WTC11 (cell line): ENCODE measurements around the gene CD70. TPM values are rescaled to one million over a fixed set of nuclear protein-coding genes. Genes with fewer than 3 reads are reported as not detected.

ENCODE experiments used
- AFF4 ChIP-seq: sonication (generic); formaldehyde crosslinking; IDR thresholded peaks from 2 replicates; pipeline ENCODE4 v1.8.1; 2023; ENCODE audit warnings: mild to moderate bottlenecking, missing genetic modification reagents, borderline replicate concordance
- AR ChIP-seq: fragments of 250-450 bp; sonication (Bioruptor Pico); IDR thresholded peaks from 2 replicates; pipeline ENCODE4 v1.9.0; 2021; ENCODE audit warnings: mild to moderate bottlenecking
- ATF3 ChIP-seq: sonication (generic); formaldehyde crosslinking; conservative IDR thresholded peaks from 2 replicates; pipeline ENCODE4 v1.8.1; 2022; ENCODE audit warnings: mild to moderate bottlenecking, missing genetic modification reagents
- ERG ChIP-seq: fragments of 250-450 bp; sonication (Bioruptor Pico); IDR thresholded peaks from 2 replicates; pipeline ENCODE4 v1.8.0; 2021; ENCODE audit warnings: mild to moderate bottlenecking
- FOXJ3 ChIP-seq: sonication (generic); formaldehyde crosslinking; IDR thresholded peaks from 2 replicates; pipeline ENCODE4 v1.9.0; 2021; ENCODE audit warnings: missing genetic modification reagents, mild to moderate bottlenecking, borderline replicate concordance
- IRF1 ChIP-seq: sonication (generic); formaldehyde crosslinking; IDR thresholded peaks from 2 replicates; pipeline ENCODE4 v1.8.0; 2023; ENCODE audit warnings: missing genetic modification reagents
- ZBTB21 ChIP-seq: sonication (generic); formaldehyde crosslinking; IDR thresholded peaks from 2 replicates; pipeline ENCODE4 v1.8.1; 2023; ENCODE audit warnings: mild to moderate bottlenecking, missing genetic modification reagents, borderline replicate concordance
- ZNF423 ChIP-seq: fragments of 250-450 bp; sonication (Bioruptor Pico); IDR thresholded peaks from 2 replicates; pipeline ENCODE4 v2.1.2; 2022; ENCODE audit warnings: mild to moderate bottlenecking, moderate library complexity
- total RNA-seq: library from RNA; stranded (reverse); gene quantifications from 3 replicates; pipeline ENCODE4 v1.2.3, GENCODE V29; 2021
- TF ChIP-seq, protein P1 (sequence below): sonication (generic); formaldehyde crosslinking; IDR thresholded peaks from 2 replicates; pipeline ENCODE4 v1.8.1; 2022; ENCODE audit warnings: missing genetic modification reagents, borderline replicate concordance
- TF ChIP-seq, protein P2 (sequence below): fragments of 250-450 bp; sonication (Bioruptor Pico); IDR thresholded peaks from 2 replicates; pipeline ENCODE4 v1.9.0; 2021; ENCODE audit warnings: mild to moderate bottlenecking, borderline replicate concordance

The CD70 gene
- total RNA-seq, 1 experiment from 2014 or later = 2.1 TPM

DNA sequence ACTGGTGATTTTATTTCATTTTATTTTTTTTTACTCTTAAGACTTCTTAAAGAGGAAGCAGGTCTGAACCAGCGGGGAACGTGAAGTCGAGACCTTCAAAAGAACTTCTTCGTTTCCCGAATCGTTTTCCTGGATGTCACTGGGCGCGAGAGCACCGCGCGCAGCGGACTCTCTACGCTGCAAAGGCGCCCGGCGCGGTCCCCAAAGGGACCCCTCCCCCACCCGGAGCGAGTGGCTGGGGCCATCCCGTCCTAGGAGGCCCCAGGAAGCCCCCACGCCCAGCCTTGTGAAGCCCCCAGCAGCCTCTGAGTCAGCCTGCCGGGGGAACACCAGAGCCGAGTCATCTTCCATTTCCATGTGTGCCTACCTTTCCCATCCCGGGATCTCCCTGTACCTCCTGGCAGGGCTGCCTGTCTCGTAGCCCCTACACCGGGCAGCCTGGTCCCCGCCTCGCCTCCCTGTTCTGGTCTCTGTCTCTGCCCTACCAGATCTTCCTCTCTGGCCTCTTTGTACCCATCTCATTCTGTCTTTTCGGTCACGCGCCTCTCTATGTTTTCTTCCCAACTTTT, 608 bp downstream of the CD70 start (continued):
- TF ChIP-seq AFF4 (CRISPR knock-in tag) (no peak), ATF3 (CRISPR knock-in tag) (no peak), ERG (CRISPR knock-in tag) (no peak), AR (CRISPR knock-in tag) (no peak), ZBTB21 (CRISPR knock-in tag) (no peak), FOXJ3 (CRISPR knock-in tag) (no peak), IRF1 (CRISPR knock-in tag) (no peak), ZNF423 (CRISPR knock-in tag) (no peak)
- TF ChIP-seq, protein P1, sequence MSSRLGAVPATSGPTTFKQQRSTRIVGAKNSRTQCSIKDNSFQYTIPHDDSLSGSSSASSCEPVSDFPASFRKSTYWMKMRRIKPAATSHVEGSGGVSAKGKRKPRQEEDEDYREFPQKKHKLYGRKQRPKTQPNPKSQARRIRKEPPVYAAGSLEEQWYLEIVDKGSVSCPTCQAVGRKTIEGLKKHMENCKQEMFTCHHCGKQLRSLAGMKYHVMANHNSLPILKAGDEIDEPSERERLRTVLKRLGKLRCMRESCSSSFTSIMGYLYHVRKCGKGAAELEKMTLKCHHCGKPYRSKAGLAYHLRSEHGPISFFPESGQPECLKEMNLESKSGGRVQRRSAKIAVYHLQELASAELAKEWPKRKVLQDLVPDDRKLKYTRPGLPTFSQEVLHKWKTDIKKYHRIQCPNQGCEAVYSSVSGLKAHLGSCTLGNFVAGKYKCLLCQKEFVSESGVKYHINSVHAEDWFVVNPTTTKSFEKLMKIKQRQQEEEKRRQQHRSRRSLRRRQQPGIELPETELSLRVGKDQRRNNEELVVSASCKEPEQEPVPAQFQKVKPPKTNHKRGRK = no peak
- TF ChIP-seq, protein P2, sequence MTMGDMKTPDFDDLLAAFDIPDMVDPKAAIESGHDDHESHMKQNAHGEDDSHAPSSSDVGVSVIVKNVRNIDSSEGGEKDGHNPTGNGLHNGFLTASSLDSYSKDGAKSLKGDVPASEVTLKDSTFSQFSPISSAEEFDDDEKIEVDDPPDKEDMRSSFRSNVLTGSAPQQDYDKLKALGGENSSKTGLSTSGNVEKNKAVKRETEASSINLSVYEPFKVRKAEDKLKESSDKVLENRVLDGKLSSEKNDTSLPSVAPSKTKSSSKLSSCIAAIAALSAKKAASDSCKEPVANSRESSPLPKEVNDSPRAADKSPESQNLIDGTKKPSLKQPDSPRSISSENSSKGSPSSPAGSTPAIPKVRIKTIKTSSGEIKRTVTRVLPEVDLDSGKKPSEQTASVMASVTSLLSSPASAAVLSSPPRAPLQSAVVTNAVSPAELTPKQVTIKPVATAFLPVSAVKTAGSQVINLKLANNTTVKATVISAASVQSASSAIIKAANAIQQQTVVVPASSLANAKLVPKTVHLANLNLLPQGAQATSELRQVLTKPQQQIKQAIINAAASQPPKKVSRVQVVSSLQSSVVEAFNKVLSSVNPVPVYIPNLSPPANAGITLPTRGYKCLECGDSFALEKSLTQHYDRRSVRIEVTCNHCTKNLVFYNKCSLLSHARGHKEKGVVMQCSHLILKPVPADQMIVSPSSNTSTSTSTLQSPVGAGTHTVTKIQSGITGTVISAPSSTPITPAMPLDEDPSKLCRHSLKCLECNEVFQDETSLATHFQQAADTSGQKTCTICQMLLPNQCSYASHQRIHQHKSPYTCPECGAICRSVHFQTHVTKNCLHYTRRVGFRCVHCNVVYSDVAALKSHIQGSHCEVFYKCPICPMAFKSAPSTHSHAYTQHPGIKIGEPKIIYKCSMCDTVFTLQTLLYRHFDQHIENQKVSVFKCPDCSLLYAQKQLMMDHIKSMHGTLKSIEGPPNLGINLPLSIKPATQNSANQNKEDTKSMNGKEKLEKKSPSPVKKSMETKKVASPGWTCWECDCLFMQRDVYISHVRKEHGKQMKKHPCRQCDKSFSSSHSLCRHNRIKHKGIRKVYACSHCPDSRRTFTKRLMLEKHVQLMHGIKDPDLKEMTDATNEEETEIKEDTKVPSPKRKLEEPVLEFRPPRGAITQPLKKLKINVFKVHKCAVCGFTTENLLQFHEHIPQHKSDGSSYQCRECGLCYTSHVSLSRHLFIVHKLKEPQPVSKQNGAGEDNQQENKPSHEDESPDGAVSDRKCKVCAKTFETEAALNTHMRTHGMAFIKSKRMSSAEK (CRISPR knock-in tag) = no peak
